Thymus (tissue), 11 donors: ENCODE data around the gene FMO5. TPM values are rescaled to one million over a fixed set of nuclear protein-coding genes. Genes with fewer than 3 reads are reported as not detected.
"Not testable (repeated sequence)": the region's sequence is repeated elsewhere in the genome, so short reads cannot be mapped to it uniquely, and the experiment has no call there.

Experiments
- DNase-seq, 9 donors: peaks; one replicate each; pipeline ENCODE4 v3.0.0-alpha.2; 2013; ENCODE audit warnings: low spot score in 9 of 9, low read depth in 6 of 9, missing footprints in 1 of 9
- H3K27ac ChIP-seq, 2 donors: one replicate each; pipeline ENCODE4 v1.5.1; 2013; ENCODE audit warnings: control low read depth in 1 of 2, low read depth in 1 of 2, low read length in 1 of 2, mild to moderate bottlenecking in 1 of 2, moderate library complexity in 1 of 2
- H3K27me3 ChIP-seq, 2 donors: one replicate each; pipeline ENCODE4 v1.5.1; 2013; ENCODE audit warnings: low read length in 1 of 2; ENCODE audit not compliant: control insufficient read depth in 2 of 2, insufficient read depth in 1 of 2
- H3K36me3 ChIP-seq, 2 donors: one replicate each; pipeline ENCODE4 v1.5.1; 2013; ENCODE audit warnings: low read length in 1 of 2, mild to moderate bottlenecking in 1 of 2, moderate library complexity in 1 of 2; ENCODE audit not compliant: control insufficient read depth in 2 of 2, insufficient read depth in 2 of 2
- H3K4me1 ChIP-seq, 2 donors: one replicate each; pipeline ENCODE4 v1.5.1; 2013; ENCODE audit warnings: low read length in 2 of 2; ENCODE audit not compliant: control insufficient read depth in 2 of 2, insufficient read depth in 2 of 2
- H3K4me3 ChIP-seq, 2 donors: one replicate each; pipeline ENCODE4 v1.5.1; 2013; ENCODE audit warnings: low read length in 2 of 2, control low read depth in 1 of 2, mild to moderate bottlenecking in 1 of 2
- H3K9me3 ChIP-seq, 2 donors: one replicate each; pipeline ENCODE4 v1.5.1; 2013; ENCODE audit warnings: low read length in 1 of 2, mild to moderate bottlenecking in 1 of 2; ENCODE audit not compliant: control insufficient read depth in 2 of 2, insufficient read depth in 1 of 2
- WGBS: extraction: QIAGEN DNeasy Blood & Tissue Kit; methylation state at CpG from one replicate; pipeline ENCODE4 v1.1.7; 2013; 5-methylcytosine and 5-hydroxymethylcytosine counted together
- polyA plus RNA-seq: library from polyadenylated mRNA; stranded (reverse); fragments of 200-250 nt; gene quantifications from one replicate; pipeline ENCODE4 v1.2.3, GENCODE V29; 2013
- total RNA-seq: library from RNA; stranded (reverse); fragments of 120-200 nt; gene quantifications from one replicate; pipeline ENCODE4 v1.2.4, GENCODE V29; 2013
- donor health status: healthy.

The FMO5 gene
- total and polyA plus RNA-seq, 2 donors: 0.76 to 4.7 TPM

GRCh38 chr1:147235822-147236221 is 10.7 kb upstream of the FMO5 start:
- WGBS: 95% methylated on average over 1 of the region's 1 CpG
- no peak for DNase-seq
- Histone ChIP-seq H3K27ac (no peak overlapping the region), H3K4me3 (no peak overlapping the region), H3K9me3 (peaks cover 2 to 18% of the 10 kb centered on the region in 2 donors), H3K4me1 (no peaks in the 10 kb centered on the region), H3K36me3 (no peaks in the 10 kb centered on the region), H3K27me3 (peaks cover 0 to 2% of the 10 kb centered on the region in 2 donors)

- H3K27me3 ChIP-seq, DNase-seq, H3K4me1 ChIP-seq, H3K4me3 ChIP-seq, H3K27ac ChIP-seq, H3K36me3 ChIP-seq: not testable (repeated sequence)
- WGBS: 98% methylated on average over 8 of the region's 8 CpGs
- peaks cover 2 to 18% of the 10 kb centered on the region in 2 donors for H3K9me3 ChIP-seq
Measured at GRCh38 chr1:147233903-147234302, 8.8 kb upstream of the FMO5 start.

- H3K9me3 ChIP-seq, H3K4me3 ChIP-seq, H3K27me3 ChIP-seq, H3K4me1 ChIP-seq, DNase-seq, H3K36me3 ChIP-seq, H3K27ac ChIP-seq: not testable (repeated sequence)
- 96% methylated on average over 5 of the region's 5 CpGs for WGBS
Measured at GRCh38 chr1:147231032-147231431, 5.9 kb upstream of the FMO5 start.

DNA sequence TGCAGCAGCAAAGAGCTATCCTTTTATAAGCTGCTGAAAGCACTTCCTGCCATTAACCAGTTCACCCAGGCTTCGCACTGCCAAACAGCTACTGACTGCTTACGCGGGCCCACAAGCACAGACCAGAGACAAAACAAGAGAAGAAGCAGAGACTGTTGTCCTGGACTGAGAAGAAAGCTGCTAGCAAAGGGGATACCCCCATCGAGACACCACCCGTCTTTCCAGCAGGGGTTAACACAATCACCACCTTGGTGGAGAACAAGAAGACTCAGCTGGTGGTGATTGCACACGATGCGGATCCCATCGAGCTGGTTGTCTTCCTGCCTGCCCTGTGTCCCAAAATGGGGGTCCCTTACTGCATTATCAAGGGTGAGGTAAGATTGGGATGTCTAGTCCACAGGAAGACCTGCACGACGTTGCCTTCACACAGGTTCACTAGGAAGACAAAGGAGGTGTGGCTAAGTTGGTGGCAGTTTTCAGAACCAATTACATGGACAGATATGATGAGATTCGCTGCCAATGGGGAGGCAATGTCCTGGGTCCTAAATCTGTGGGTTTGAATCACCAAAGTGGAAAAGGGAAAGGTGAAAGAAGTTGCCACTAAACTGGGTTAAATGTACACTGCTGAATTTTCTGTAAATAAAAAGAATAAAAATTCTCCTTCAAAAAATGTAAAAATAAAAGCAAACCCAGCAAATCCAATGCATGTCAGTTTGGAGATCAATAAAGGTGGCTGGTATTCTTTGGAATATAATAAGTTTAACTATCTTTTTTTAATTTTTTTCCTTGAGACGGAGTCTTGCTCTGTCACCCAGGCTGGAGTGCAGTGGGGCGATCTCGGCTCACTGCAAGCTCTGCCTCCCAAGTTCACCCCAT is 1.2 kb downstream of the FMO5 start:
- H3K27me3 ChIP-seq: no peaks in the 10 kb centered on the region
- H3K36me3 ChIP-seq: no peaks in the 10 kb centered on the region
- H3K4me3 ChIP-seq: no peak overlapping the region
- 91% methylated on average over 14 of the region's 14 CpGs for WGBS
- peaks cover 0 to 8% of the 10 kb centered on the region in 2 donors for H3K4me1 ChIP-seq
- no peak overlapping the region for H3K27ac ChIP-seq
- no peaks in the 10 kb centered on the region for H3K9me3 ChIP-seq
- no peak for DNase-seq

- no peaks in the 10 kb centered on the region for H3K36me3 ChIP-seq
- no peaks in the 10 kb centered on the region for H3K4me1 ChIP-seq
- no peaks in the 10 kb centered on the region for H3K27me3 ChIP-seq
- H3K4me3 ChIP-seq: no peak overlapping the region
- whole genome bisulfite sequencing: 64% methylated on average over 3 of the region's 3 CpGs
- H3K27ac ChIP-seq: no peak overlapping the region
- H3K9me3 ChIP-seq: no peaks in the 10 kb centered on the region
- DNase-seq: no peak
Measured at GRCh38 chr1:147218606-147219005, 6.5 kb downstream of the FMO5 start.

DNA sequence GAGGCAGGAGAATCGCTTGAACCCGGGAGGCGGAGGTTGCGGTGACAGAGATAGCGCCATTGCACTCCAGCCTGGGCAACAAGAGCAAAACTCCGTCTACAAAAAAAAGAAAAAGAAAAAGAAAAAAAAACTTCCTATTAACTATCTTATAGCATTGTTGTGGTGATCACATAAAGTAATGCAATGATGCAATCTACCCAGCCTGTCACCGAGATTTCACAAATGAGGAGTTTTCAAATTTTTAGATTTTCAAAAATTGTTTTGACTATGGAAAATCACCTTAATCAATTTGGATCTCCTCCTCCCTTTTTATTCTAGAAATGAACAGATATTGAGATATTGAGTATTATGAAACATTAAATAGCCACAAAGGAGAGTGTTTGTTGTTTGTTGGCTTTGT is 8.0 kb downstream of the FMO5 start:
- Histone ChIP-seq H3K27me3 (no peaks in the 10 kb centered on the region), H3K36me3 (no peaks in the 10 kb centered on the region), H3K4me3 (no peak overlapping the region), H3K9me3 (no peaks in the 10 kb centered on the region), H3K4me1 (no peaks in the 10 kb centered on the region), H3K27ac (no peak overlapping the region)
- 97% methylated on average over 7 of the region's 7 CpGs for WGBS
- no peak for DNase-seq

- Histone ChIP-seq H3K27ac (no peak overlapping the region), H3K4me3 (no peak overlapping the region), H3K9me3 (no peaks in the 10 kb centered on the region), H3K36me3 (no peaks in the 10 kb centered on the region), H3K4me1 (no peaks in the 10 kb centered on the region), H3K27me3 (no peaks in the 10 kb centered on the region)
- DNase-seq: no peak
- WGBS: 64% methylated on average over 3 of the region's 3 CpGs
Measured at GRCh38 chr1:147216124-147216523, 9.0 kb downstream of the FMO5 start.

GRCh38 chr1:147215540-147215916 is 9.6 kb downstream of the FMO5 start:
- Histone ChIP-seq H3K36me3 (no peaks in the 10 kb centered on the region), H3K4me3 (no peak overlapping the region), H3K4me1 (no peaks in the 10 kb centered on the region), H3K9me3 (no peaks in the 10 kb centered on the region), H3K27ac (no peak overlapping the region), H3K27me3 (no peaks in the 10 kb centered on the region)
- no peak for DNase-seq
- 87% methylated on average over 2 of the region's 2 CpGs for WGBS

- Histone ChIP-seq H3K36me3 (no peaks in the 10 kb centered on the region), H3K27ac (no peak overlapping the region), H3K4me3 (no peak overlapping the region), H3K4me1 (no peaks in the 10 kb centered on the region), H3K27me3 (no peaks in the 10 kb centered on the region), H3K9me3 (no peaks in the 10 kb centered on the region)
- DNase-seq: no peak
Measured at GRCh38 chr1:147214842-147215539, 10.1 kb downstream of the FMO5 start.
